HG02642 (cell line): ENCODE data around the gene SMIM10L1.

ENCODE experiments used
- ATAC-seq: cut with Tn5 transposase; IDR thresholded peaks from one replicate; pipeline ENCODE4 v1.9.1; 2021; ENCODE audit warnings: mild to moderate bottlenecking; ENCODE audit not compliant: unreplicated experiment, poor library complexity

Gene SMIM10L1

DNA sequence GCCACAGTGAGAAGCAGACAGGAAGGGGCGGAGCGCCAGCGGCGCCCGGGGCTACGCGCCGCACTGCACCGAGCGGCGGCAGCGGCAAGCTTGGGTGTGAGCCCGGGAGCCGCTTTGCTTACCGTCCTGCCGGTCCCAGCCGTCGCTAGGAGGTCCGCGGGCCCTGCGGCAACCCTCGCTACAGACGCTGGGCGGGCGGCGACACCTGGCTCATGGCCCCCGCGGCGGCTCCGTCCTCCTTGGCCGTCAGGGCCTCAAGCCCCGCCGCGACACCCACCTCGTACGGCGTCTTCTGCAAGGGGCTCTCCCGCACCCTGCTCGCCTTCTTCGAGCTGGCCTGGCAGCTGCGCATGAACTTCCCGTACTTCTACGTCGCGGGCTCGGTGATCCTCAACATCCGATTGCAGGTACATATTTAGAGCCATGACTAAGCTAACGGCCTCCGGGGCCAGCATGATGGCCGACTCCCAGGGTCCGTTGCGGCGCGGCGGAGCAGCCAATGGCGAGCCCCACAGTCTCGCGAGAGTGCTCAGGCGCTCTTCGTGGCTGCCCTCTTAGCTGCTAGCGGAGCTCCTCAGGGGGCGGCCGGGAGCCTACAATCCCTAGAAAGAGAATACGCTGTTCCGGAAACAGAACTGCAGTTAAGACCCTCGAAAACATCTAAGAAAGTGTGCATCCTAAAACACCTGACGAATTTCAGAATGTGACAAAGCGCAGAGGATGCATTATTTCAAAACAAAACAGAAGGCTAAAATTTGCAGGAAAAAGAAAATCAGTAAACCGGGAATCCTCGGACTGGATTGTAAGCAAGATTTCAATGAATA lies at the start of gene SMIM10L1:
SMIM10L1 (plus strand) TSS at position 50 of the 824 bp plus-strand sequence; CDS start at position 213, 163 bp downstream.
- ATAC-seq: peak; percentile 98

DNA sequence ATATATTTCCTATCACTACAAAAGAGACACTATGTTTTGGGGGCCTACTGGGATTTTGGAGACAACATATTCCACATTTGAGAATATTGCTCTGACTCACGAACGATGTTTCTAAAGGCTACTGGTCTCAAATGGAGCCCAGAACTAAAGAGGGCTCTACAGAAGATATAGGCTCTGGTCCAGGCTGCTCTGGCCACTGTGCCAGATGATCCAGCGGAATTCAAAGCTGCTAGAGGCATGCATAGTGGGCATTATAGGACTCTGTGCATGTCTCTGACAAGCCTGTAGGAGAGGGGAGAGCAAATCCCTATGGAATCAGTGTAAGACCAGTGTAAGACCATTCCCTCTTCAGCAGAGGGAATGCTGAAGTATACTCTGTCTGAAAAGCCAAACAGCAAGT lies 40.6 kb upstream of the SMIM10L1 start:
- no peak for ATAC-seq

DNA sequence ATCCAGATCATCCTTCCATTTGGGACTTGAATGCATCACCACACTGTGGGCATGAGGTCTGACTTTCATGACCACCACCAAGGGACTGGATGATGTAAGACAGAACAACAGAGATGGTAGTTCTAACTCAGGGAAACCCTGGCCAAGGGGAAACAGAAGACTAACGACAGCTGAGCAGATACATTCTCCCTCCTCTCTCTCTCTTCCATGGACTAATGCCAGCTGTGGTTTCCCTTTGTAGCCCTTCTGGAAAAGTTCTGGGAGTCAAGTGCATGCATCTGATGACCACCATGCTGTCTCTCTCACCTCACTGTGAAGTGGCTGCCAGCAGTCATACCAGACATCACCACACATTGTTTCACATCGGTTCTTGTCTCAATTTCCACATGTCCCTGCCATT lies 40.0 kb upstream of the SMIM10L1 start:
- ATAC-seq: no peak

DNA sequence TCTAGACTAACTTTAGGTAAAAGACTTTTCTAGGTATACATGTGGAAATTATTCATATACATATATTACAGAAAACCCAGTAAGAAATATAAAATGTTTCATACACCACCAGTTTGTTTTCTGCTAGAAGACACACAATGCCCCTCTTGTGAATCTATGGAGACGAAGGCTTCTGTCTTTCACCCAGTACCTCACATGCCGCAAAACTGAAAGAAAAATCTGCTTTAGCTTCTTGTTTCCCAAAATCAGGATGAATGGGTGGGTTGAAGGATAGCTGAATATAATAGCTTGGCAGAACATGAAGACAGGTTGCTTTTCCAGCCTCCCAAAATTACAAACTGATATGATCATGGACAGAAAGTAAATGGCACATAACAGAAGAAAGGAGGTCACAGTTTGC lies 37.8 kb upstream of the SMIM10L1 start:
- no peak for ATAC-seq

DNA sequence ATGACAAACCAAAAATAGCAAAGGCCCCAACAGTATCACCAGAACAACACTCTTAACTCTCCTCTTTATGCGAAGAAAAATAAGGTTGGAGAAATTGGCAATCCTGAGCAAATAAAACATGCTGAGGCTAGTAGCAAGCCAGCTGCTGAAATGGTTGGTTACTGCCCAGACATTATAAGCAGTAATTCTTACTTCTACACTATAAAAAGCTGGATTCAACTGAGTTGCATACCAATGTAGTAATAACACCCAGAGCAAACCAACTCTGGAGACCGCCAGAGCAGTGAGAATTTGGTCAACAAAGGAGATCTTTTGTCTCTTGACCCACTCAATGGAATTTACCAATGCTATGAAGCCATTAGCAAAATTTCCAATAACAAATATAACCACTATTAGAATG lies 37.2 kb upstream of the SMIM10L1 start:
- no peak for ATAC-seq

DNA sequence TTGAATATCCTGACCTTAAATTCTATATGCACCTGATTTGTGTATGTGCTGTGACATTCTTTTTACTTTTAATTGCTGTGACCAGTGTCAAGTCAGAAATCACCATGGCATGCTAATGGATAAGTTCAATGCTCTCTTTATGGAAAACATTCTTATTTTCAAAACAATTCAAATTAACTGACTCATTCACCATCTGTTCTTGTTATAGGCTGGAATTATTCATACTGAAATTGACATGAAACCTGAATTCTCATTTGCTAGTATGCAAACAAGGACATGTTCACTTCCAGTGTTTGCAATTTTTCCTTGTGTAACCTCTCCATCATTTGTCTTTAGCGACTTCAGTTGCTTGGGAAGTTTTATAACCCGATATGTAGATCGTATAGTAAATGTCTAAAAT lies 36.7 kb upstream of the SMIM10L1 start, which contains the start of gene TAS2R30:
TAS2R30 (minus strand) TSS at position 340 of the 400 bp plus-strand sequence. CDS start 400 bp downstream, outside the sequence.
- no peak for ATAC-seq

DNA sequence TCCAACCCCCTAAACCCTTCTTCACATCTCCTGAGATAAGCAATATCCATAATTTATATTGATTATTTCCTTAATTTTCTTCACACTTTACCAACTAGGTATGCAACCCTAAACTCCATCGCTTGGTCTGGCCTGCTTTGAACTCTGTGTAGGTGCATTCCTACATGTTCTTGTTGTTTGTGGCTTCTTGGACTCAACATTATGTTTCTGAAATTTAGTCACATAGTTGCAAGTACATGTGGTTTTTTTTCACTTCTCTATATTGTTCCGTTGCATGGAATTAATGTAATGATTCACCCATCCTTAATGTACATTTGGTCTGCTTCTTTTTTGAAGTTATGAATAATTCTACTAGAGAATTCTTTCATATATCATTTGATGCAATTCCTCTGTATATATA lies 34.9 kb upstream of the SMIM10L1 start:
- ATAC-seq: peak; percentile 53

DNA sequence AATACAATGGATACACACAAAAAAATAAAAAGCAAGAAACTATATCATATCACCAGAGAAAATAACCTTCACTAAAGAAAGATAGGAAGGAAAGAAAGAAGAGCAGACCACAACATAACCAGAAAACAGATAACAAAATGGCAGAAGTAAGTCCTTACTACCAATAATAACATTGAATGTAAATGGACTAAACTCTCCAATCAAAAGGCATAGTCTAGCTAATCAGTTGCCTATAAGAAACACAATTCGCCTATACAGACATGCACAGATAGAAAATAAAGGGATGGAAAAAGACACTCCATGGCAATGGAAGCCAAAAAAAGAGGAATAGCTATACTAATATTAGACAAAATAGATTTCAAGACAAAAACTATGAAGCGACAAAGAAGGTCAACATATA lies 27.6 kb upstream of the SMIM10L1 start:
- ATAC-seq: no peak

DNA sequence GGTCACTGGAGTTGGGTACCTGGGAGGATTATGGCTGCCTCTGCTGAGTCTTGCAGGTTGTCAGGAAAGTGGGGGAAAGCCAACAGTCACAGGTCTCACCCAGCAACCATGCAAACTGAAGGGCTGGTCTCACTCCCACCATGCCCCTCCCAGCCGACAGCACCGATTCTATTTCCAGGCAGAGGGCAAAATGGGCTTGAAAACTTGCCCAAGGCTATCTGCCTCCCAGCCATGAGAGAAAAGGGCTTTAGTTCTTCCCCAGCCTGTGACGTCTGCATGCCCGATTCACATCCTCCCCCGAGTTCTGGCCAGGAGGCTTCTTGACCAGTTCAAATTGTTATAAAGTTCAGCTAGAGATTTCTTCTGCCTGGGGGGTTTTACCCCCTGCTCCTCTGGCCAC lies 26.7 kb upstream of the SMIM10L1 start:
- no peak for ATAC-seq

DNA sequence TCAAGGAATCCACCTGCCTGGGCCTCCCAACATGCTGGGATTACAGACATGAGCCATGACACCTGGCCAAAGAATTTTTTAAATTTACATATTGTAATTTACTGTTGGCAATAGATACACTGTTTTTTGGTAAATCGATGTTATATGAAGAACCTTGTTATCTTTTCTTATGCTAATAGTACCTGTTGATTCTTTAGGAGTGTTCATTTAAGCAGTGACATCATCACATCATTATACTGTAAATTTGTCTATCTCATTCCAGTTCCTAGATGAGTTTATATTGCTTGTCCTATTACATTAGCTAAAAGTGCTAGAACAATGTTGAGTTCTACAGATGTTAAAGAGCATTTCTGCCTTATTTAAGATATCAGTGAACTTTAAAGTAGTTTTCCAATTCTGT lies 23.6 kb upstream of the SMIM10L1 start:
- no peak for ATAC-seq

DNA sequence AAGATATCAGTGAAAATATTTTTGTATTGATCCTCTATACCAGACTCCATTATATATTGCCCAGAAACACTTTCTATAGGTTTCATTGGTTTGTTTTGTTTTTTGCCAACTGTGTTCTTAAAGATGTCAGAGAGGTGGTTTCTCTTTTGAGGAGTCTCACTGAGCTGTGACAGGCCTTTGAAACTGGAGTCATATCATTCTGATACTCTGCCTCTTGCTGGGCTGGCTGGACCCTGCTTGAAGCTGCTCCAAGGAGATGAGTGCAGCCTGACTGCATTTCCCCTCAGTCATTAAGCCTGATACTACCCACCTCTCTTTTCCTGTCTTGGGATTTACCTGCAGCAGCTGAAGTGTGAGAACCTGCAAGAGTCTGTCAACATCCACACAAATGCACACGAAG lies 20.2 kb upstream of the SMIM10L1 start:
- no peak for ATAC-seq

DNA sequence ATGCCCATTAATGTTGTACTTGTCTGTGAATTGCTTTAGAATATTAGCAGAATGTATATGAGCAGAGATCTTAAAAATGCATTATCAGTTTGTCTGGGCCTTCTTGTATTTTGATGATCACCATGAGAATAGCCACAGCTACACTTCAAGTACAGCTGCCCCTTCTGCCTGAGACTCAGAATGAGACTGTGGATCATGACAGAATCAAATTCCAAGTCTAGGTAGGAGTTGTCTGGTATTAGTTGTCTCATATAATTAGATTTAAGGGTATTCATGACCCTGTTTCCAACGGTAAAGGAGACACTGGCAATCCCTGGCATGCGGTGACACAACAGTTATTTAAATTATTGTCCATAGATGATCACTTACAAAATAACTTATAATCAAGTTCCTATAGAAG lies 18.3 kb upstream of the SMIM10L1 start:
- ATAC-seq: no peak

DNA sequence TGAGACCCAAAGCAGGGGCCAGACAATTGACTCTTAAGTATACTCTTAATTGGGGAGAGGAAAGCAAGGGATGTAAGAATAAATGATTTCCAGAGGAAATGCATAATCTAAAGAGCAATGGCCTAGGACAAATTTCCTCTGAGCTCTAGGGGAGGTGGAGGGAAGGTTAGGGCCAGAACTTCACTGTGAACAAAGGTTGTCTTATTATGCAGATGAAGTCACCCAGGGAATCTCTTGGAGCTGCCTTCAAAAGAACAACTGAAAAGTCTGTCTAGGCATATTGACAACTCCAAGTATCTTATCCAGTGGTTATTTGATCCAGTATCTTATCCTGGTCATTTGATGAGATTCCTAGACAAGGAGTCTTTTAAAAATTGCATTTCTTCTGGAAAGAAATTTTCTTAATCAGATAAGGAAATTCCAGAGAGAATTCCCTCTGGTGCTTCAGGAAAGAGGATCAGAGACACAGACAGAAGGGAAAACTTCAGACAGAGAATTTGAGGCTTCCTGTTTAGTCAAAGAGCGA lies 16.5 kb upstream of the SMIM10L1 start:
- no peak for ATAC-seq

DNA sequence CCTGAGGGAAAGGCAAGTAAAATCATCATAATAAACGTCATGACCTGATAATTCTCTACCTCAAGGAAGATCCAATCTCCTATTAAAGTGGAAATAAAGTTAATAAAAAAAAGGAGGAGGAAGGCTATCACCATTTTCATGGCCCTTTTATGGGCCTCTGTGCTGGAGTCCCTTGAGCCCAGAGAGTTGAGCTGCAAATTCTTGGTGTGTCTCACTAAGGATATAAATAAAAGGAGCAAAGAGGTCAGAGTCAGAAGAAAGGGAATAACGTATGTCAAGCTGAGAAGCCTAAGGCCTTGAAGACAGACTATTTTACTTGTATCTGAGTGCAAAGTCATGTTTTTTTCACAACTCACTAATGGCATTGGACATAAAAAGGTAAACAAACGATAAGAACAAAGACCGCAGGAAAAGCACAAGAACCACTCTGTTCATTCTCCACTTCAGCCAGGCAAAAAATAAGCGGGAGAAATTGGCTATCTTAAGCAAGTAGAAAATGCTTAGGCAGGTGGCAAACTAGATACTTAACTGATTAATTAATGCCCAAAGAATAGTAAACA lies 12.0 kb upstream of the SMIM10L1 start:
- ATAC-seq: no peak

DNA sequence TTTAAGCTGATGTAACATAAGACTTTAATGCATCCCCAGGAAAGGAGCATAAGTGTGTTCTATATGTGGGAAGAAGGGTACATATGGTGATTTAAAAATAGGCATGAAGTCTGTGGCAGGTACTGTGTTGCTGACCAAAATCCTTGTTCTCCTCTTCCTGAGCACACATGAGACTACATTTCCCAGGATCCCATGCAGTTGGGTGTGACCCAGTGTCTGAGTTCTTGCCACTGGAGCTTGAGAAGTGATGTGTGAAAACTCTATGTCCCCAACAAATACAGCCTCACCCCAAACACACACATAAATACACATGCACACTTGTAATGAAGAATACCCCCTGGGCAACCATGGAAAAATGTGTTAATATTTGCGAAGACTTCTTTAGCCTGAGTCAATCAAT lies 8.5 kb upstream of the SMIM10L1 start:
- no peak for ATAC-seq

DNA sequence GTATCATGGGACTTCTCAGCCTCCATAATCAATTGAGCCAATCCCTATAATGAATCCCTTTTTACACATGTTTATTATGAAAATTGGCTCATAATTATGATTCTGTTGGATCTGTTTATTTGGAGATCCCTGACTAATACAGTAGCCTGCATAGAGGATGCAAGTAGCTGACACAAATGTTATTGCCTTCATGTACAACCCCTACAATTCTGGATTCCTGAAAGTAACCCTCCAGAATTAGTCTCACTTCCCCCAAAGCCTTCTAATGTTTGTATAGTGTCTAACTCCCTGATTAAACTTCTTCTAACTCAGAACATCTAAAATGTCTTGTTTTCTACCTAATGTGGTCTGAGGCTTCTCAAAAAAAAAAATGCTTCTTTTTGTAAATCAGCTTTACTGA lies 6.6 kb upstream of the SMIM10L1 start:
- ATAC-seq: no peak

DNA sequence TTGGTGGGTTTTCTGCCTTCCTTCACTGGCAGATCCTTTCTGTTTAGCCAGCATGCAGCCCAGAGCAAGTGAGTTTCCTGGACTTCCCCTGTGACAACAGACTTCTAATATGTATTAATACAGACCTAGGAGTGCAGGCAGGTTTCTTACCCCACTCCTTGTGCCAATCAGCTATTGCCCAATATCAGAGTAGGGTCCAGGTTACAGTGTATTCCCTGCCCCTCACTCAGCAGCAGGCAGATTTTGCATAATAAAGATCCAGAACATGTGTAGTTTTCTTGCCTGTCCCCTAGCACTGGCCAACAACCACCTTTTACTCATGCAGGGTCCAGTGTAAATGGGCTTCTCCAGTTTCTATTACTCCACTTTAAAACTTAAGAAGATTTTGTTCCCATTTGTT lies 4.7 kb upstream of the SMIM10L1 start:
- no peak for ATAC-seq

DNA sequence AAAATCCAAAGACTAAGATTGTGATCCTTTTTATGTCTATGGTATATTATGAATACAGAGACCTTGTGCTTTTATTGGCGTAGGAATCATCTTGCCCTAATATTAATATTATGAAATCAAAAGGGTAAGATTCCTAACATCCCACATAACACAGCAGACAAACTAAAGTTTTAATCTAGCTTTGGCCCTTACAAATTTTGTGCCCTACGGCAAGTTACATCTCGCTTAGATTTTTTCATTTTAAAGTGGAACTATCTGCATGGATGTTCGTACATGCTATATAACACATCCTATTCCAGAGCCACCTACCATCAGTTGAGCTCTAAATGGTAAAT lies 217 bp upstream of the SMIM10L1 start:
- ATAC-seq: no peak

DNA sequence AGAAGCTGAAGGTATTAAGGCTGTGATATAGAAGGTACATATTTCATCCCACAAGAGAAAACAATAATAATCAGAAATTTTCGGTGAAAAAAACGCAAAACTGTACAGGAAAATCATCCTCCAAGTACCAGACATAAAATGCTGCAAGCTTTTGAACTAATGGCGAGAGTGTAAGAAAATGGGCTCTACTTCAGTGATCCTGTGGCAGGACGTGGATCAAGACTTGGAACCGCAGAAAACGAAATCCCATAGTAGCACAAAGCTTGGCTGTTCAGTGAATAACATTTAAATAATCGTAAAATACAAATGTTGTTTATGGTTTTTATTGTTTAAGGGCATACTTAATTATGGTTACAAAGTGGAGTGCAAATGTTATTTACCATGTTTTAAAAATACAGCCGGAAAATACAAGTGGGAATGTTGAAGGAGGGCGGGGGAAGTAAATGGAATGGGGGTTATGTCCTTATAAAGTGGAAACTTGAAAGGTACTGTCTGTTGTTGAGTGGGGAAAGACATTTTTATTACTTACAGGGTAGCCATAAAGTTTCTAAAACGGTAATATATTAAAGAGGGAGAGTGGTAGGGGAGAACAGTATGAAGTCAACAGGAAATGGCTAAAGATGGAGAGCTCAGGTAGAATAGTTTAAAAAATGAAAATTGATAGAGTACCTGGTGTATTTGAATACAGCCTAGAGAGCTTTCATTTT lies 1.1 kb downstream of the SMIM10L1 start:
- no peak for ATAC-seq

DNA sequence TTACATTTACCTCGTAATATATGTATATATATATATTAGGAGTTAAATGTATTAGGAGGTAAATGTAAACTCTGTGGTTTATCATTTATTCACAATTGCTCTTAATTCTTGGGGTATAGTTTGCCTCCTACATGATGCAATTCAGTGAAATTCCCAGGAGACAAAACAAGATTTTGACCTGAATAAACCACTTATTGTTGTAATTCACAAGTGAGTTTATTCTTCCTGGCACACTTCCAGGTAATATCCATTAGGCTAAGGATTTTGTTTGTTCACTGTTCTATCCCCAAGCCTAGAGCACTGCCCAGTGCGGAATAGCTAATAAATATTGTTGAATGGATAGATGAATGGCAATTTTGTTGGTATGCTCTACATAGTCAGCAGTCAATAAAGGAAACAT lies 3.0 kb downstream of the SMIM10L1 start:
- no peak for ATAC-seq

DNA sequence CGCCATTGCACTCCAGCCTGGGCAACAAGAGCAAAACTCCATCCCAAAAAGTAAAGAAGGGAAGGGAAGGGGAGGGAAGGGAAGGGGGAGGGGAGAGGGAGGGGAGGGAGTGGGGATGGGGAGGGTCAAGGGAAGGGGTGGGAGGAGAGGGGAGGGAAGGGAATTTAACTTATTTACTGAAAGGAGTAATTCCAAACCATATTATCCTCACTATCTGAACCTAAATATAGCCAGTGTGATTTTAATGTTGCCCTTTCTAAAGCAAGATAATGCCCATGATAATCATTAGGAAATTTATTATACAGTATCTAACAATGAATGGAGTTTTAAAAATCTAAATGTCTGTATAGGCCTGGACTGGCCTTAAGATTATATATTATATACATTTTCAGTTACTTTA lies 7.3 kb downstream of the SMIM10L1 start:
- no peak for ATAC-seq
